IMR-90 (cell line): ENCODE results near the gene MISP3.

Source experiments
- BHLHE40 ChIP-seq: fragments of 150-350 bp; IDR thresholded peaks from 2 replicates; pipeline ENCODE4 v1.6.1; 2016; ENCODE audit warnings: mild to moderate bottlenecking, low read depth, low read length
- CEBPB ChIP-seq: IDR thresholded peaks from 2 replicates; pipeline ENCODE4 v1.6.1; 2012; ENCODE audit warnings: low read depth, low read length, improper control_type of control experiment
- MAFK ChIP-seq: IDR thresholded peaks from 2 replicates; pipeline ENCODE4 v1.6.1; 2012; ENCODE audit warnings: low read depth, low read length, improper control_type of control experiment
- MAZ ChIP-seq: IDR thresholded peaks from 2 replicates; pipeline ENCODE4 v1.6.1; 2012; ENCODE audit warnings: low read depth, mild to moderate bottlenecking, low read length, improper control_type of control experiment, moderate library complexity, borderline replicate concordance
- MXI1 ChIP-seq: IDR thresholded peaks from 2 replicates; pipeline ENCODE4 v1.6.1; 2012; ENCODE audit warnings: low read depth, mild to moderate bottlenecking, low read length, moderate library complexity, borderline replicate concordance
- POLR2A ChIP-seq: IDR thresholded peaks from 2 replicates; pipeline ENCODE4 v1.6.1; 2012; ENCODE audit warnings: mild to moderate bottlenecking, low read depth, low read length
- RAD21 ChIP-seq: IDR thresholded peaks from 2 replicates; pipeline ENCODE4 v1.6.1; 2012; ENCODE audit warnings: low read length, improper control_type of control experiment
- RCOR1 ChIP-seq: IDR thresholded peaks from 2 replicates; pipeline ENCODE4 v1.6.1; 2012; ENCODE audit warnings: mild to moderate bottlenecking, low read length, improper control_type of control experiment; ENCODE audit not compliant: insufficient replicate concordance
- RFX5 ChIP-seq: IDR thresholded peaks from 2 replicates; pipeline ENCODE4 v1.8.0; 2012; ENCODE audit warnings: low read depth, mild to moderate bottlenecking, low read length, moderate library complexity
- SMC3 ChIP-seq: fragments of 150-350 bp; IDR thresholded peaks from 2 replicates; pipeline ENCODE4 v1.6.1; 2016; ENCODE audit warnings: low read depth, mild to moderate bottlenecking, antibody characterized with exemption, low read length, moderate library complexity
- TF ChIP-seq, protein P1 (sequence below): conservative IDR thresholded peaks from 2 replicates; pipeline ENCODE4 v1.5.1; 2012; ENCODE audit warnings: mild to moderate bottlenecking, low read depth, low read length, improper control_type of control experiment
- TF ChIP-seq, protein P2 (sequence below): fragments of 150-350 bp; IDR thresholded peaks from 2 replicates; pipeline ENCODE4 v1.6.1; 2016; ENCODE audit warnings: low read depth, mild to moderate bottlenecking, low read length, moderate library complexity, borderline replicate concordance

- TF ChIP-seq, protein P1, sequence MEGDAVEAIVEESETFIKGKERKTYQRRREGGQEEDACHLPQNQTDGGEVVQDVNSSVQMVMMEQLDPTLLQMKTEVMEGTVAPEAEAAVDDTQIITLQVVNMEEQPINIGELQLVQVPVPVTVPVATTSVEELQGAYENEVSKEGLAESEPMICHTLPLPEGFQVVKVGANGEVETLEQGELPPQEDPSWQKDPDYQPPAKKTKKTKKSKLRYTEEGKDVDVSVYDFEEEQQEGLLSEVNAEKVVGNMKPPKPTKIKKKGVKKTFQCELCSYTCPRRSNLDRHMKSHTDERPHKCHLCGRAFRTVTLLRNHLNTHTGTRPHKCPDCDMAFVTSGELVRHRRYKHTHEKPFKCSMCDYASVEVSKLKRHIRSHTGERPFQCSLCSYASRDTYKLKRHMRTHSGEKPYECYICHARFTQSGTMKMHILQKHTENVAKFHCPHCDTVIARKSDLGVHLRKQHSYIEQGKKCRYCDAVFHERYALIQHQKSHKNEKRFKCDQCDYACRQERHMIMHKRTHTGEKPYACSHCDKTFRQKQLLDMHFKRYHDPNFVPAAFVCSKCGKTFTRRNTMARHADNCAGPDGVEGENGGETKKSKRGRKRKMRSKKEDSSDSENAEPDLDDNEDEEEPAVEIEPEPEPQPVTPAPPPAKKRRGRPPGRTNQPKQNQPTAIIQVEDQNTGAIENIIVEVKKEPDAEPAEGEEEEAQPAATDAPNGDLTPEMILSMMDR, result no peak
- TF ChIP-seq RCOR1 (no peak), CEBPB (no peak), RFX5 (no peak), POLR2A (no peak), BHLHE40 (no peak), MAZ (no peak), SMC3 (no peak), RAD21 (no peak), MXI1 (no peak), MAFK (no peak)
- TF ChIP-seq, protein P2, sequence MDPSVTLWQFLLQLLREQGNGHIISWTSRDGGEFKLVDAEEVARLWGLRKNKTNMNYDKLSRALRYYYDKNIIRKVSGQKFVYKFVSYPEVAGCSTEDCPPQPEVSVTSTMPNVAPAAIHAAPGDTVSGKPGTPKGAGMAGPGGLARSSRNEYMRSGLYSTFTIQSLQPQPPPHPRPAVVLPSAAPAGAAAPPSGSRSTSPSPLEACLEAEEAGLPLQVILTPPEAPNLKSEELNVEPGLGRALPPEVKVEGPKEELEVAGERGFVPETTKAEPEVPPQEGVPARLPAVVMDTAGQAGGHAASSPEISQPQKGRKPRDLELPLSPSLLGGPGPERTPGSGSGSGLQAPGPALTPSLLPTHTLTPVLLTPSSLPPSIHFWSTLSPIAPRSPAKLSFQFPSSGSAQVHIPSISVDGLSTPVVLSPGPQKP, result no peak
Measured at GRCh38 chr19:14072535-14073260, at the start of gene MISP3.
